ENCODE measurements around the gene GSTM4.
A peak's percentile ranks its signal among the peaks of the same experiment; 100 is the strongest.

Gene GSTM4

GRCh38 chr1:109655615-109656519 is at the start of gene GSTM4:
Gene GSTM4 (plus strand): TSS chr1:109656099. CDS start chr1:109656390, 291 bp downstream.
- DNase-seq, result peak; percentile 44

- DNase-seq, result no peak
Observed at GRCh38 chr1:109609881-109610280, 46.0 kb upstream of the GSTM4 start.

- no peak for DNase-seq
Observed at GRCh38 chr1:109610609-109611307, 45.1 kb upstream of the GSTM4 start.

- DNase-seq, result no peak
Observed at GRCh38 chr1:109611308-109611990, 44.5 kb upstream of the GSTM4 start.

GRCh38 chr1:109613361-109614147 is 42.3 kb upstream of the GSTM4 start:
- DNase-seq, result no peak

- DNase-seq, result peak; percentile 91
Observed at GRCh38 chr1:109615879-109616278, 40.0 kb upstream of the GSTM4 start.

- DNase-seq, result no peak
Observed at GRCh38 chr1:109616391-109616790, 39.5 kb upstream of the GSTM4 start.

- DNase-seq, result no peak
Observed at GRCh38 chr1:109617291-109617801, 38.6 kb upstream of the GSTM4 start.

GRCh38 chr1:109618661-109619575 is 37.0 kb upstream of the GSTM4 start:
- DNase-seq, result no peak

GRCh38 chr1:109619576-109620400 is 36.1 kb upstream of the GSTM4 start, which contains the start of the genes AMPD2 and GNAT2:
Gene AMPD2 (plus strand): TSS chr1:109619837. CDS start chr1:109621176, 1,339 bp downstream.
Gene GNAT2 (minus strand): TSS chr1:109619616. CDS start chr1:109612870, 6,746 bp downstream.
- peak; percentile 58 for DNase-seq

- DNase-seq, result no peak
Observed at GRCh38 chr1:109620401-109620791, 35.5 kb upstream of the GSTM4 start.

- DNase-seq, result peak; percentile 97
Observed at GRCh38 chr1:109620841-109621286, 35.0 kb upstream of the GSTM4 start.

GRCh38 chr1:109621379-109622136 is 34.3 kb upstream of the GSTM4 start:
- no peak for DNase-seq

GRCh38 chr1:109622137-109622892 is 33.6 kb upstream of the GSTM4 start:
- DNase-seq, result no peak

- no peak for DNase-seq
Observed at GRCh38 chr1:109622895-109623294, 33.0 kb upstream of the GSTM4 start.

GRCh38 chr1:109623601-109624161 is 32.2 kb upstream of the GSTM4 start:
- DNase-seq, result no peak

- peak; percentile 47 for DNase-seq
Observed at GRCh38 chr1:109624201-109625010, 31.5 kb upstream of the GSTM4 start.

All from GDM1 (cell line).